Motor neuron (in vitro differentiated cells): ENCODE measurements around the gene HS1BP3. TPM values are rescaled to one million over a fixed set of nuclear protein-coding genes. Genes with fewer than 3 reads are reported as not detected.

Experiments
- ATAC-seq, 8 experiments: fragments of 200-7000 bp; cut with Tn5 transposase; replicated peaks in 6 of 8; 2 replicates each; pipeline ENCODE4 v1.8.0; 2021; ENCODE audit warnings: mild to moderate bottlenecking in 8 of 8, moderate library complexity in 8 of 8
- H3K27ac ChIP-seq, 2 donors: fragments of 250-450 bp; sonication (Bioruptor Pico); 2 replicates each; pipeline ENCODE4 v1.9.0; 2021; ENCODE audit warnings: antibody characterized with exemption in 2 of 2, mild to moderate bottlenecking in 2 of 2, moderate library complexity in 1 of 2
- H3K4me1 ChIP-seq, 2 donors: fragments of 250-450 bp; sonication (Bioruptor Pico); replicated peaks in 1 of 2; 2 replicates each; pipeline ENCODE4 v1.6.1; 2021; ENCODE audit warnings: antibody characterized with exemption in 2 of 2, mild to moderate bottlenecking in 2 of 2, moderate library complexity in 1 of 2
- H3K4me3 ChIP-seq, 5 donors: fragments of 250-450 bp; sonication (Bioruptor Pico); 2 replicates each; pipeline ENCODE4 v1.9.0; 2021; ENCODE audit warnings: antibody characterized with exemption in 5 of 5, mild to moderate bottlenecking in 5 of 5, moderate library complexity in 4 of 5
- WGBS, 10 experiments: fragments of 450-650 bp; shearing (Covaris generic); methylation state at CpG; one replicate each; pipeline ENCODE4 v1.0.0; 2022; 5-methylcytosine and 5-hydroxymethylcytosine counted together
- in situ Hi-C, 9 experiments: fragments of 400-800 bp; cut with MboI; loops; one replicate each; pipeline ENCODE4 v1.15.0; 2021; ENCODE audit warnings: low sequenced_read_pairs in 9 of 9, low pct_unique_long_range_greater_than_20kb in 2 of 9; ENCODE audit not compliant: unreplicated experiment in 9 of 9
- total RNA-seq, 8 experiments: library from RNA; unstranded; fragments of 300-600 nt; gene quantifications; 2 replicates each; pipeline versions ENCODE4 v1.2.3 to v1.2.4, GENCODE V29; 2022

HS1BP3 gene
- total RNA-seq, 8 experiments from 2014 or later = 6.8 to 29.2 (median 11.2) TPM

DNA sequence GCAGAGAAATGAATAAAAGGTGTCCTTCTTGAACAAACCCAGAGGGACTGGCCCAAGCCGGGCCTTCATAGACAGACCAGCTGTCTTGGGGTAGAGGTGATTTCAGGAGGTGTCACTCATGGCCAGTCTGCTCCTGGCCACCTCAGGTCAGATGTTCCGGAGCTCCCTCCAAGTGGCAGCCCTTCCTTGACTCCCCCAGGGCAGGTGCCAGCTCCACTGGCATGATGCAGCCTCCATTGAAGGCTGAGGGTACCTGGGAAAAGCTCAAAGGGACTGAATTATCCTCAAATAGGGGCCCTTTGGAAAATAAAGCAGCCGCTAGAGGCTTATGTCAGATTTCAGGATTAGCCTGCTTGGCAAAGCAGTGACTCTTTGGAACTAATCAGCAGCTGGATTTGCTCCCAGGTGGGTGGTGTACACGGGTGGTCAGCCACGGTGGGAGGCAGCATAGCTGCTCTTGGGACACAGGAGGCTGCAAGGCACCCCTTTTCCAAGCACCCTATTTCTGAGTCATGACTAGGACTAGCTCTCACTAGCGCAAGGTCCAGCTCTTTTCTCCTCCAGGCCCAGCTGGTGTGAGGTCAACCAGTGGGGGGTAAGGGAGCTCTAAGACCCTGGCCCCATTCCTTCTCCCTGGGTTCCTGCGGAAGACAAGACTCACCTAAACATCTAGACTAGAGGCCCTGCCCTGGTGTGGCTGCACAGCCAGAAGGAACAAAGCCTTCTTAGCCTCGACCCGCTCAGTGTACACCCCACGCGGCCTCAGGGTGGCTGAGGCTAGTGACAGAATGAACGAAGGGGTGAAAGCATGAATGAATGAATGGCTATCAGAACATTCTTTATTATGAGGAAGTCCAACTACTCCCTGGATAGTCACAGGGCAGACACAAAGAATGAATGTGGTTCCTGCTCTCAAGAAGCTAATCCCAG, 29.3 kb downstream of the HS1BP3 start:
- no peak overlapping the region for H3K27ac ChIP-seq
- no peak overlapping the region for H3K4me3 ChIP-seq
- 60 to 83% (median 67%) methylated on average over 1 to 3 of the region's 12 CpGs; no CpG with 5 or more reads in 4 of the 10 experiments for WGBS, 10 experiments
- in situ Hi-C loops = no loop called here
- H3K4me1 ChIP-seq = peaks cover 16 to 17% of the 10 kb centered on the region in 2 donors
- ATAC-seq = no peak

DNA sequence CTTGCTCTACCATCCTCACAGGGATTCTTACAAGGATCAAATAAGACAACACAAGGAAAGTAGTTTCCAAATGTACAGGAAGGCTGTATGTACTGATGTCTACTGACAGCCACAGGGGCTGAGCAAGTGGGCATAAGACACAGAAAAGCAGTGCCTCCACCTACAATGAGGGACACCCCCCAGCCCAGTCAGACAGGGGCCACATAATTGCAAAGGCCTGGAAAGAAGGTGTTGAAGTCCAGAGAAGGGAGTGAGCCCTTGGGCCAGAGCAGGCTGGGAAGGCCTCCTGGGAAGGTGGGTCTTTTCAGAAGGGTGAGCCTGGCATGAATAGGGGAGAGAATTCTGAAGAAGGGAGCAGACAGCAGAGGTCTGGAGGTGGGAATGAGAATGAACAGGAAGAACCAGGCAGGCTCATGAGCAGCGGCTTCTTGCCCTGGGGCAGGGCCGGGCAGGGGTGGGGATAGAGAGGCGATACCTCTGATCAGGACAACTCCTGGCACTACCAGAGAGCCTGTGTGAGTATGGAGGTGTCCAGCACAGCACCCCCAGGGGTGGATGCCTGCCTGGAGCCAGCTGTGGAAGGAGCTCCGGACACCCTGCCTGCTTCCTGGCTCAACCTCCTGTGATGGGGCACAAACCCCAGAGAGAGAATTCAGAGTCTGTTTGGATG, 30.1 kb downstream of the HS1BP3 start:
- no peak overlapping the region for H3K27ac ChIP-seq
- peaks cover 17% of the 10 kb centered on the region in 2 donors for H3K4me1 ChIP-seq
- no peak overlapping the region for H3K4me3 ChIP-seq
- WGBS, 10 experiments = 100% methylated on average over 3 of the region's 4 CpGs; no CpG with 5 or more reads in 9 of the 10 experiments
- in situ Hi-C loops = no loop called here
- ATAC-seq = no peak

DNA sequence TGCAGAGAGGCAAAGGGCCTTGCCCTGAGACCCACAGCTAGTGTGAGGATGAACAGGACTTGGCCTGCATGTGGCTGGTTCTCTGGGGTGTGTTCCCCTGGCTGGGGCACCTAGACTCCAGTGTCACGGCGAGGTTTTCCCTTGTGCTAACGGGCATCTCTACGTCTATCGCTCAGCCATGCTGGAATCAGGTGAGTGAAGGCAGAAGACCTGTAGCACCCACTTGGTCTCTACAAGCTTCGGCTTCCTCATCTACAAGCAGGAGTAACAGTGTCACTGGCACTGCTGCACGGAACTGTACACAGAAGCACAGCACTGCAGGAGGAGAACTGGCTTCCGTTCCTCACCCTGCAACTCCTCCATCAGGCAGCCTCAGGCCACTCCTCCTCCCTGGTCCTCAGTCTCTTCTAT, 30.6 kb downstream of the HS1BP3 start:
- Histone ChIP-seq H3K4me3 (no peak overlapping the region), H3K4me1 (peaks cover 17% of the 10 kb centered on the region in 2 donors), H3K27ac (no peak overlapping the region)
- in situ Hi-C loops = no loop called here
- ATAC-seq = no peak
- 80 to 83% (median 80%) methylated on average over 1 to 2 of the region's 8 CpGs; no CpG with 5 or more reads in 7 of the 10 experiments for WGBS, 10 experiments

DNA sequence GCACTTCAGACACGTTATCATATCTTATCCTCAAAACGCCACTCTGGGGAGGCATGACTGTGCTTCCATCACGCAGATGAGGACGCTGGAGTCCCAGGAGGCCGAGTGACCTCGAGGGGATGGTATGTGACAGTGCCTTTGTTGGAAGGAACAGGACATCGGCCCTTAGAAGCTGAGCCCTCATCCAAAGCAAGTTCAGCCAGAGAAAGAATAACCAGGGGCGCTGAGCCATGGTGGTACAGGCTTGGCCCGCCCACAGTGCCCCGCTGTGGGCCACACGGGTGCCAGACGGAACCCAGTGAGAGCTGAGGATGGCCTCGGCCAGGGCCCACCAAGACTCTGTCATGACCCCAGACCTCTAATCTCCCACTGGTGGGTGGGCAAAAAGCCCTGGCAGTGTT, 31.3 kb downstream of the HS1BP3 start:
- ATAC-seq = no peak
- WGBS, 10 experiments = 78 to 96% (median 93%) methylated on average over 3 to 5 of the region's 13 CpGs; no CpG with 5 or more reads in 5 of the 10 experiments
- Histone ChIP-seq H3K27ac (no peak overlapping the region), H3K4me1 (peaks cover 20 to 23% of the 10 kb centered on the region in 2 donors), H3K4me3 (no peak overlapping the region)
- in situ Hi-C loops = no loop called here

DNA sequence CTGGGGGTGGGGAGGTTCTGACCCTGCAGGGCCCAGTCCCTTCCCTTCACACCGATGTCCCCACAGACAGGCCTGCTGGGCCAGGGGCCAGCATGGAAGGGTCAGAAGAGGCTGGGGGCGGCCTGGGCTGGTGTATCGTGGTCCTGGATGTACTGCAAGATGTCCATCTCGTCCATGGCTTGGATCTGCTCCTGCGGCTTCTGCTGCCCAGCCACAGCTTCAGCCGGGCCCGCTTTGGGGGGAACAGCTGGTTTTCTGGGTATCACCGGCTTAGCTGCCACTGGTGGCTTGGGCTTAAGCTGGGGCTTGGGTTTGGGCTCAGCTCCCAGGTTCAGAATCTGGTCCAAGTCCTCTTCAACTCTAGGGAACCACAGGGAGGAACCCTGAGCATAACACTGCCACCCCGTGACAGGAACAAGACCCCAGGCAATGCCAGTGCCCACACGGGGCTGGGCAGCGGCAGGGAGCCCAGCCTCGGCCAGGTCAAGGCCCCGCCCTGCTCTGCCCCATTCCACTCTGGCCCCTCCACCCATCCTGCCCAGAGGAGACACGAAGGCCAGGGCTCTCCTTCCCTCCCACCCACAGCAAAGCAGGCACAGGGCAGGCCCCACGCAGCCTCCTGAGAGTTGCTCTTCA, 31.9 kb downstream of the HS1BP3 start:
- H3K4me1 ChIP-seq = peaks cover 26 to 30% of the 10 kb centered on the region in 2 donors
- no peak for ATAC-seq
- no peak overlapping the region for H3K27ac ChIP-seq
- H3K4me3 ChIP-seq = no peak overlapping the region
- in situ Hi-C loops = no loop called here
- WGBS, 10 experiments = 80 to 100% (median 90%) methylated on average over 1 to 2 of the region's 15 CpGs; no CpG with 5 or more reads in 6 of the 10 experiments

DNA sequence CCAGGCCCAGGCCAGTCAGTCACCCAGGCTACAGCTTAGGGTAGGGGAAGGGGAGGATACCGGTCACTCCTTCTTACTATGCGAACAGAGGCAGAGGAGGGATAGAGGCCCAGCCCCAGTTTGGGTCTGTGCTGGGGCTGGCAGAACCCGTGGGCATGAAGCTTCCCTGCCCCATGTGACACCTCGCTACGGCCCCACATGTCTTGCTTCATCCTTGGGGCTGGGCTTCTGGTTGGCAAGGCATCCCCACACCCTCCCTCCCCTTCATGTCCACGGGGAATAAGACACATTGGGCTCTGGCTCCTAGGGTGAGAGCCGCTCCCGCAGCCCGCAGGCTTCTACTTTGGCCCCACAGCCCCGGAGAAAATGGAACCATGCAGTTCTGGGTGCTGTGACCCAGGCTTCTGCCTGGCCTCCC, 32.4 kb downstream of the HS1BP3 start:
- peak in 7 of 8 experiments; percentile 14 to 48 (median 39) for ATAC-seq
- in situ Hi-C loops = no loop called here
- peak overlapping the region in 1 of 2 donors; percentile 5 for H3K27ac ChIP-seq
- 40 to 93% methylated on average over 1 to 3 of the region's 10 CpGs; no CpG with 5 or more reads in 8 of the 10 experiments for WGBS, 10 experiments
- no peak overlapping the region for H3K4me3 ChIP-seq
- peaks cover 24 to 30% of the 10 kb centered on the region in 2 donors for H3K4me1 ChIP-seq

DNA sequence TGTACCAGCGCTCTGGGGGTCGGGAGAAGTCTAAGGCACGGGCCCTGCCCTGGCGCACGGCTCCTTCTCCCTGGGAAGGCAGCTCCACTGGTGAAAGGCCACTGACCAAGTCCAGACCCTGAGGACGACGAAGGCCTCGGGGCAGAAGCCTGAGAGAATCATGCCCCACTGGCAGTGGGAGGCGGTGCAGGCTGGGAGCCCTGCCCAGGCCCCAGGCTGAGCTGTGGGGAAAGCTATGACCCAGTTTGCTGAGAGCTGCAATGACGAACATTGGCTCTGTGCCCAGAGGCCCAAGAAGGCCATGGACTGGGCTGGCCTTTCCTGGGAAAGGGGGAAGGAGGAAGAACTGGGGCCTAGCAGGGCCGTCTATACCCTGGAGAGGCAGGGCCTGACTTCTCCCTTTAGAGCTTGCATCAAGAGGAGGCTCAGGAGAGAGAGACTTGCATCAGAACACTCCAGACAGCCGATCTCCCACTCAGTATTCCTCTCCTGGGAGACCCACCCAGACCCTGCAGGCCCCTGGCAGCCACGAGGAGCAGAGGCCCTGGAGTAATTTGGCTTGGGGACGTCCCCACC, 32.9 kb downstream of the HS1BP3 start:
- Histone ChIP-seq H3K4me1 (peaks cover 19 to 30% of the 10 kb centered on the region in 2 donors), H3K27ac (peak overlapping the region in 1 of 2 donors; percentile 5), H3K4me3 (no peak overlapping the region)
- ATAC-seq = peak; percentile 79 to 93 (median 88)
- in situ Hi-C loops = no loop called here
- 0 to 88% (median 50%) methylated on average over 1 to 7 of the region's 14 CpGs; no CpG with 5 or more reads in 4 of the 10 experiments for WGBS, 10 experiments

DNA sequence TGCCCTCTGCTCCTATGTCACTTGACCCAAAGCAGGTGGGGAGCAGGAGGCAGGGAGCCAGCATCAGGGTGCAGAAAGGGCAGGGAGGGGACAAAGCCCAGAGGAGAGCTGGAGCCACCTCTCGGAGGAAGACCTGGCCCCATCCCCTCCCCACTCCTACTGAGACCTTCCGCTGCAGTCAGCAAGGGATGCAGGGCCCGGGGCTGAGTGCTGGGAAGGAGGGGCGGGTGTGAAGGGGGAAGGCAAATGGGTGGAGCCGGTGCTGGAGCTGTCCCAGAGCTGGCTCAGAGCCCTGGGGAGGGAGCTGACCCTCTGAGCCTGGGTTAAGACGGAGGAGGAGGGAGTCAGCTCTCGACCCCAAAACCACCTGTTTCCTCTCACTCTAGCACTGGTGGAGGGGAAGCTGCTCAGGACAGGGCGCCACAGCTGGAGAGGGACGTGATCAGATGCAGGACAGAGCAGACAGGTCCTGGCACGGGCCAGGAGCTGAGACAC, 33.8 kb downstream of the HS1BP3 start:
- ATAC-seq = peak; percentile 6 to 68 (median 40)
- Histone ChIP-seq H3K27ac (no peak overlapping the region), H3K4me3 (no peak overlapping the region), H3K4me1 (peaks cover 14 to 30% of the 10 kb centered on the region in 2 donors)
- in situ Hi-C loops = no loop called here
- 100% methylated on average over 1 of the region's 10 CpGs; no CpG with 5 or more reads in 9 of the 10 experiments for WGBS, 10 experiments

DNA sequence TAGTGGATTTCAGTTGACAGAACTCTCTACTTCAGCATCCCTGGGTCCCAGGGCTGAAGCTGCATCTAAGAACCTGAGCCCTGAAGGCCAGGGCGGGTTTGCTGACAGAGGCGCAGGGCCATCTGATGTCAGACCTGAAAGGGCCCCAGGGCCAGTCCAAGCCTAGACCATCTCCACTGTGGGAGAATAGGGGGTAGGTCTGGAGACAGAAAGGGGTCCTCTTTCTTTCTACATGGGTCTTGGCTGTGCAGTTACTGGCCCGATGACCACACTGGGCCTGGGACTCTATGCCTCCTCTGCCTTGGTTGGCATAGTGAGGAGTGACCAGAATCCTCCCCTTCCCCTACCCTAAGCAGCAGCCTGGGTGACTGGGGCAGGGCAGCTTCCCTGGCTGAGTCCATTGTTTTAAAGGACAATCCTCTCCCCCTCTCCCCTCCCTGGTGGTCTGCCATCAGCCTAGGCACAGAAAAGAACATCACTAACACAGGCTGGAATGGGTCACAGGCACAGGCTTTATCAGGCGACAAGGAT, 34.5 kb downstream of the HS1BP3 start:
- no peak overlapping the region for H3K4me3 ChIP-seq
- no peak overlapping the region for H3K27ac ChIP-seq
- in situ Hi-C loops = no loop called here
- no peak for ATAC-seq
- 80 to 100% (median 89%) methylated on average over 1 to 3 of the region's 4 CpGs; no CpG with 5 or more reads in 4 of the 10 experiments for WGBS, 10 experiments
- peaks cover 14 to 34% of the 10 kb centered on the region in 2 donors for H3K4me1 ChIP-seq

DNA sequence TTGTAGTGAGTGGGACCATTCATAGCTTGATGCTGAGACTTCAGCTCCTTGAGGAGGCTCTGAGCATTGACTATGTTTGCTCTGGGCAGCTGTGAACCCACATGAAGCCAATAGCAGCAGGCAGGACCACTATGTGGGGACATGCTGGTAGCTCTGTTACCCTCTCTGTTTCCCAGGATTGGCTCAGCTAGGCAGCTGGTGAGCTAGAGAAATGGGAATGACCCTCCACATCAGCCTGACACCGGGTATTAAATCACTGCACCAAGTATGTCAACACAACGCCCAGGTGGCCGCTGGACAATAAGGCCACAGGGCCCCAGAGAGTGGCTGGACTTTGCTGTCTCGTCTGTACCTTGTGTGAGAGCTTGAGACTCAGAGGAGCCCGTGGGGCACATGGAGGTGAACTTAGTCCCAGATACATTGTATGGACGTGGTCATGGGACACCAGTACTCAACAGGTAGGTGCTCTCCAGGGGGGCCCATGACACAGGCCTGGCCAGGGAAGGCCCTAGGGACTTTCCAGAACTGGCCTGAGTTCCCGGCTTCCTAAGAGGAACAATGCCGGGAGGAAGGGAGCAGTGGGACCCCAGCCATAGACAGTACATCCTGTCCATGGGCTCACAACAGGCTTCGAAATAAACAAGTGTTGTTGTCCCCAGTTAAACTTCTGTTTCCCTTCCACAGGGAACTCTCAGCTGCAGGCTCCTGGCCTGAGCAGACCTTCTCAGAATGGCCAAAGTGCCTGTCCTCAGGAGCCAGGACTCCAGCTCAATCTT, 35.2 kb downstream of the HS1BP3 start:
- Histone ChIP-seq H3K27ac (no peak overlapping the region), H3K4me3 (no peak overlapping the region), H3K4me1 (peaks cover 14 to 40% of the 10 kb centered on the region in 2 donors)
- WGBS, 10 experiments = 60 to 100% (median 82%) methylated on average over 1 to 6 of the region's 9 CpGs; no CpG with 5 or more reads in 4 of the 10 experiments
- in situ Hi-C loops = no loop called here
- no peak for ATAC-seq

DNA sequence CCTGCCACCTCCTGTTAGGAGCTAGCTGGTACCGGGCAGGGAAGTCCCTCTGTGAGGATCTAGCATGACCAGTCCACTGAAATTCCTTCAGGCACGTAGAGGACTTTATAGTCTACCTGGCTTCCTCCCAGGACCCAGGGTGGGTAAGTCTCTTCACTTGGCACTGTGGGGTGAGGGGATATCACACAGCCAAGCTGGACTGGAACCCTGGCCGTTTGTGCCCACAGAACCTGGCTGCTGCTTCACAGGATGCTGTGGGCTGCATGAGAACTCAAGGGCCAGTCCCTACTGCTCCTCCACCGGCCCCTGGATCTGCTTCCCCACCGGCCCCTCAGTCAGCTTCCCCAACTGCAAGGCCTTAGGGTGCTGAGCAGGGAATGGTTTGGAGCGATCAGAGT, 35.8 kb downstream of the HS1BP3 start:
- in situ Hi-C loops = no loop called here
- Histone ChIP-seq H3K4me3 (no peak overlapping the region), H3K4me1 (peaks cover 14 to 40% of the 10 kb centered on the region in 2 donors), H3K27ac (no peak overlapping the region)
- ATAC-seq = no peak
- WGBS, 10 experiments = 92 to 100% (median 100%) methylated on average over 1 to 2 of the region's 6 CpGs; no CpG with 5 or more reads in 7 of the 10 experiments
